Measurements from ENCODE around the gene PGS1. TPM values are rescaled to one million over a fixed set of nuclear protein-coding genes. Genes with fewer than 3 reads are reported as not detected.

The PGS1 gene
- total RNA-seq, 1 donor = 35.4 TPM

- DNase-seq (ENCODE audit: low read depth) = no peak
- no peak for TF ChIP-seq CTCF (IDR thresholded peaks at IDR 0.05; ENCODE audit: insufficient read depth, low read depth, low read length)
- H3K4me3 ChIP-seq (ENCODE audit: low read depth, low read length) = peak overlapping the region; percentile 4
These were observed 2.3 kb upstream of the PGS1 start for GRCh38 chr17:78376161-78376560.

GRCh38 chr17:78377858-78378224, 608 bp upstream of the PGS1 start:
- peak overlapping the region; percentile 81 for H3K4me3 ChIP-seq (ENCODE audit: low read depth, low read length)
- no peak for DNase-seq (ENCODE audit: low read depth)
- TF ChIP-seq CTCF (IDR thresholded peaks at IDR 0.05; ENCODE audit: insufficient read depth, low read depth, low read length) = no peak

- peak; percentile 96 for DNase-seq (ENCODE audit: low read depth)
- peak overlapping the region; percentile 81 for H3K4me3 ChIP-seq (ENCODE audit: low read depth, low read length)
- TF ChIP-seq CTCF (IDR thresholded peaks at IDR 0.05; ENCODE audit: insufficient read depth, low read depth, low read length) = no peak
These were observed 662 bp downstream of the PGS1 start for GRCh38 chr17:78379131-78379491.

GRCh38 chr17:78380370-78380769, 1.9 kb downstream of the PGS1 start:
- TF ChIP-seq CTCF (IDR thresholded peaks at IDR 0.05; ENCODE audit: insufficient read depth, low read depth, low read length) = no peak
- H3K4me3 ChIP-seq (ENCODE audit: low read depth, low read length) = no peak overlapping the region
- DNase-seq (ENCODE audit: low read depth) = no peak

GRCh38 chr17:78381601-78382232, 3.3 kb downstream of the PGS1 start:
- DNase-seq (ENCODE audit: low read depth) = peak; percentile 63
- no peak for TF ChIP-seq CTCF (IDR thresholded peaks at IDR 0.05; ENCODE audit: insufficient read depth, low read depth, low read length)
- H3K4me3 ChIP-seq (ENCODE audit: low read depth, low read length) = peak overlapping the region; percentile 16

GRCh38 chr17:78383725-78384471, 5.4 kb downstream of the PGS1 start:
- TF ChIP-seq CTCF (IDR thresholded peaks at IDR 0.05; ENCODE audit: insufficient read depth, low read depth, low read length) = no peak
- peak; percentile 99 for DNase-seq (ENCODE audit: low read depth)
- H3K4me3 ChIP-seq (ENCODE audit: low read depth, low read length) = no peak overlapping the region

Measured in fibroblast of villous mesenchyme (primary cell).